ENCODE results near the gene SCN4A.

DNA sequence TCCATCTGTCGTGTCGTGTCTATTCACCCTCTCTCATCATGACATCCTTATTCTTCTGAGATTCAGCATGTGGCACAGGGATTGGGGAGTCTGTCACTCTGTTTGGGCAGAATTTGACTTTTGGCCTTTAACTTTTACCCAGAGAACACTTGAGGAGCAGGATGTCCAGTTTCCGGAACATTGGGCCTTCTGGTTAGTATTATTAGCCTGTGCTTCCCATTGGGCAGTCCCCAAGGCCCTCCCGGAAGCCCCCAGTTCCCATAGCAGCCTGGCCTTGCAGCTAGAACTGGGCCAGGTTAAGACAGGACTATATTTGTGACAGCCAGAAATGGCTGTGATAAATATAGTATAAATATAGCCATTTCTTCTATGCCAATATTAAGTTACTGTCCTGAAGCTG, 9.6 kb downstream of the SCN4A start:
- no peak for TF ChIP-seq EZH2 (IDR thresholded peaks at IDR 0.05; ENCODE audit: low read length, unreplicated experiment)
- TF ChIP-seq, protein P1, sequence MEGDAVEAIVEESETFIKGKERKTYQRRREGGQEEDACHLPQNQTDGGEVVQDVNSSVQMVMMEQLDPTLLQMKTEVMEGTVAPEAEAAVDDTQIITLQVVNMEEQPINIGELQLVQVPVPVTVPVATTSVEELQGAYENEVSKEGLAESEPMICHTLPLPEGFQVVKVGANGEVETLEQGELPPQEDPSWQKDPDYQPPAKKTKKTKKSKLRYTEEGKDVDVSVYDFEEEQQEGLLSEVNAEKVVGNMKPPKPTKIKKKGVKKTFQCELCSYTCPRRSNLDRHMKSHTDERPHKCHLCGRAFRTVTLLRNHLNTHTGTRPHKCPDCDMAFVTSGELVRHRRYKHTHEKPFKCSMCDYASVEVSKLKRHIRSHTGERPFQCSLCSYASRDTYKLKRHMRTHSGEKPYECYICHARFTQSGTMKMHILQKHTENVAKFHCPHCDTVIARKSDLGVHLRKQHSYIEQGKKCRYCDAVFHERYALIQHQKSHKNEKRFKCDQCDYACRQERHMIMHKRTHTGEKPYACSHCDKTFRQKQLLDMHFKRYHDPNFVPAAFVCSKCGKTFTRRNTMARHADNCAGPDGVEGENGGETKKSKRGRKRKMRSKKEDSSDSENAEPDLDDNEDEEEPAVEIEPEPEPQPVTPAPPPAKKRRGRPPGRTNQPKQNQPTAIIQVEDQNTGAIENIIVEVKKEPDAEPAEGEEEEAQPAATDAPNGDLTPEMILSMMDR (conservative IDR thresholded peaks at IDR 0.05; ENCODE audit: low read depth, low read length): no peak

Data from PC-3 (cell line).